Stimulated activated CD8-positive, alpha-beta memory T cell treated with anti-CD3 and anti-CD28 coated beads, Interleukin-4, amount 100 ng/mL, for 48 hours (primary cell): ENCODE results near the gene MYRFL.

ENCODE experiments used
- DNase-seq: peaks from one replicate; pipeline ENCODE4 v3.0.0-alpha.2; 2020

MYRFL gene

DNA sequence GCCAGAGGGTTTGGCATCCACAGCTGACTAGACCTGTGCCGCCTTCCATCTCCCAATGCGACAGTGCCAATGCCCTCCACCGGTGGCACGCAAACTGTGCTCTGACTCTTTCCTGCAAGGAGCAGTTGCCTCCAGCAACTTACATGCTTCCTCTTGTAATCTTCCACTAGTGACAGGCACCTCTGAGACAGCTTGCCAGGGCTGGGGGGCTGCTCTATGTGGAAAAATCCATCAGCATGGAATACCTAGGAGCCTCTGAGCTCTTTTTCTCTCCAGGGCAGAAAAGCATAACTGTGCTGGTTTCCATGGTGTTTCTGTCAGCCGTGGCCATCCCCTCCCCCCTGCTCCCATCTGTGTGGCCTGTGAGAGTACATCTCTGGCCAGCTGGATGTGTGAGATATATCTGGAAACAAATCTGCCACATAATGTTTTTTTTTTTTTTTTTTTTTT is 110.6 kb downstream of the MYRFL start:
- no peak for DNase-seq

DNA sequence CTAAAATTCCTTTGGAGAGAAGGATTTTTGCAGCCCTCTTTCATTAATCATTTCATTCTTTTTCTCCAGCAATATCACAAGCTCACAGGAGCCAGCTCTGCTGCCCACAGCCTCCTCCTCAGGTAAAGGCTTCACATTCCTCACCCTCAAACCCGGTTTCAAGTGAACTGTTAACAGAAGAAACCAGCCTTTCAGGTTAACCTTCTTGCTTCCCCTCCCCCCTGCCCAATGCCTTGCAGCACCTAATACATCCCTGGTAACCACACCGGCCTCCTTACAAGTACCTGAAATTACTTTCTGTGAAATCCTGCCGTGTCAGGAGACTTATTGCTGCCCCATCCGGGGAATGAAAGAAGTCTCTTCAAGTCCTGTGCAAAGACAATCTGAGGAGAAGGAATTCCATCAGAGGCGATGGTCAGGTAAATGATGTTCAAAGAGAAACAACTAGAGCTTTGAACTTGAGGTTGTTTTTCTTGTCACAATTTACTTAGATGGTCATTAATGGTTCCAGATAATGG is 111.2 kb downstream of the MYRFL start:
- DNase-seq, result no peak

DNA sequence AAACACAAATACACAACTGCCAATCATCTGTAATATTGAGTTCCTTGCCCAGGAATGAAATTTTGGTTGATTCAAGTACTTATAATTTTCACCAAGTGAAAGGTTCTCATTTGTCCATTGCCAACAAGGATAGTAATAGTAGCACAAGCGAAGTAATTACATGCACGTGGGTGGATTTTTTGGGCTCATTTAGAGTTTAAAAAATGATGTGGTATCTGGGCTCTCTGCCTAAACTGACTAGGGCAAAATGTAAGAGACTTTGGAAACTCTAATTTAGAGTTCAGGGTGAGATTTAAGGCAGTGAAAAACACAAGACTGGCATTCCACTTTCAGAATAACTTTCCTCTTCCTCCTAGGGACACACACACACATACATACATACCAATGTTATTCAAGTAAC is 111.7 kb downstream of the MYRFL start:
- no peak for DNase-seq

DNA sequence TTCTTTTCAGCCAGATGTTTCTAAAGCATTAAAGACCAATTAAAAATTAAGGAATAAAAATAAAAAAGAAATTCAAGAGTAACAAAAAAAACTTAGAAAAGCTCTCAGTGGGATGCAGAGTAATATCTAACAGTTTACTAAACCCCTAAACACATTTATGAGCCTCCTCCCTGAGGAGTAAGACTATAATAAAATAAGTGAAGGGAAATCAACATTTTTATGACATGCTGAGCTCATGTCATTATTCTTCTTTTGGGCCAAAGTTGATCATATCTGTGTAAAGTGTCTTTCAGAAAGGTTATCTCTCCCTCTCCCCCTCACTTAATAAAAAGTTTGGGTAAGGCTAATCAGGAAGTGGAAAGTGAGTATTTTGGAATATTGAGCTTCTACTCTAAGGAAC is 122.1 kb downstream of the MYRFL start:
- DNase-seq, result no peak

DNA sequence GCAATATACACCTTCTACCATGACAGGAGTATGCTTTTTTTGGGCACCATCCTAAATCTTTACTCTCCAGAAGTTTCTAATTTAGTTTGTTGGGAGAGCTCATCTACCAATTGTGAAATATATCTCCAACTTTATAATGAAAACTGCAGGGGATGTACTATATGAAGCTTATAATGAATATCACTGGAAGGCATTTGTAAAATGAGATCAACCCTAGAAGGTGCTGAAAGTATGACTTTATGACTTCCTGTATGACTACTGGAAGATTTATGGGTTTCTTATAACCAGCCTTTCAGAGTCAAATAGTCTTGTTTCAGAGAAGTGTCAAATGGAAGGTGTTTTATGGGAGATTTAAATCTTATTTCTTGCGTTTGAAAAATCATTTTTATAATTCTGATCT is 122.9 kb downstream of the MYRFL start:
- no peak for DNase-seq

DNA sequence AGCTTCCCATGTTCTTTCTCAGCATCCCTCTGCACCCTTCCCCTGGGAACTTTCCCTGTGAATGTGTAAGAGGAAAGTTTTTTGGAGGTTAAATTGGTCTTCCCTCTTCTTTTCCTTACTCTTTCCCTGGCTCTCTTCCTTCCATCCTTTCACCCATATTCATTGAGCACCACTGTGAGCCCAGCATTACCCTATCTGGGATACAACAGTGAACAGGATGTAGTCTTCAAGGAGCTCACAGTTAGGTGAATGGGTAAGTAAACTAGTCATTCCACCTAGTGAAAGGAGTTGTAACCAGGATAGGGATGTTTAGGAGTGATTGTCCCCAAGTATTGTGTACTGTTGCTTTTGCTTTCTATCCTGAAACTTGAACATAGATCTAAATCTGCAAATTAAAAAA is 123.8 kb downstream of the MYRFL start:
- no peak for DNase-seq

DNA sequence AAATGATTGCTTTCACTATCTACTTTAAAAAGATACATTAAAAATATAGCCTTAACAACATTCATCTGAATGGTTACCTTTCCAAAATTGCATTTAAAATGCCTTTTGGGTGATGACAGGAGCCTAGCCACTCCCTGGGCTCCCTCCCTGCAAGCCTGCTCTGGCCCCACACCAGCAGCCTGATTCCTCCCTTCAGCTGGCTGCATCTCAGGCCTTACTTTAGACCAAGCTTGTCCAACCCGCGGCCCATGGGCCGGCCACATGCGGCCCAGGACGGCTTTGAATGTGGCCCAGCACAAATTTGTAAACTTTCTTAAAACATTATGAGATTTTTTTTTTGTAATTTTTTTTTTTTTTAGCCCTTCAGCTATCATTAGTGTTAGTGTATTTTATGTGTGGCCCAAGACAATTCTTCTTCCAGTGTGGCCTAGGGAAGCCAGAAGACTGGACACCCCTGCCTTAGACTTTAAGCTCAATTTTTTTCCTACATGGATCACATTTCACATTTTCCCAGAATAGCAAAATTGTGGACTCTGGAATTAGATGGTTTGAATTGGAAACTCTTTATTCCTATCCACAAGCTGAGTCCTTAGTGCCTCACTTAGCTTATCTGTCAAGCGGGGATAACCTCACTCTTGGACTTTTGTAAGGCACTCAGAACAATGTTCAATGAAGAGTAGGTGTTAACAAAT is 124.4 kb downstream of the MYRFL start:
- no peak for DNase-seq

DNA sequence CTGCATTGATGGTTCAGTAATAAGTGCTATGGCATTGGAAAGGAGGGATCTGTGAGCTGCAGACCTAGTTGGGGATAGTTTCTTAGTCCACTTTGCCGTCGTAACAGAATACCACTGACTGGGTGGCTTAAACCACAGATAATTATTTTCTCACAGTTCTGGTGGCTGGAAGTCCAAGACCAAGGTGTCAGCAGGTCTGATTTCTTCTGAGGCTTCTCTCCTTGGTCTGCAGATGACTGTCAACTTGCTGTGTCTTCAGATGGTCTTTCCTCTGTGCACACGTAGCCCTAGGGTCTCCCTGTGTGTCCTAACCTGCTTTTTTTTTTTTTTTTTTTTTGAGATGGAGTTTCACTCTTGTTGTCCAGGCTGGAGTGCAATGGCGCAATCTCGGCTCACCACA is 126.1 kb downstream of the MYRFL start:
- DNase-seq, result no peak

DNA sequence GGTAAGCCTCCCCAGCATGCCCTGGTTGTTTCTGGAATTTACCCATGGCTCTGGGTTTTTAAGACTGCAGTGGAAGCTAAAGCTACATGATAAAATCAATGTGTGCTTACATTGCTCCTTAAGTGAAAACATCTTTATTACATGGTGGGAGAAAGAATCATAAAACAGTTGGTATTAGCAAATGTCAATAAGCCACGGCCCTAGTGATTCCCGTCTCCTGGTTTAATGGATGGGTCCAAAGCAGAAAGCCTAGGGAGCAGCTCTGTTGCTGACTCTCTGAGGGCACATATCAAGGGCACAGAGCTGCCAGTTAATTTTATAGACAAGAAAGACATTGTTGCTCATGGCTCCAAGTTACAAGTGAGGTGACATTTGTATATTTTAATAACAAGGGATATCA is 127.9 kb downstream of the MYRFL start:
- no peak for DNase-seq

DNA sequence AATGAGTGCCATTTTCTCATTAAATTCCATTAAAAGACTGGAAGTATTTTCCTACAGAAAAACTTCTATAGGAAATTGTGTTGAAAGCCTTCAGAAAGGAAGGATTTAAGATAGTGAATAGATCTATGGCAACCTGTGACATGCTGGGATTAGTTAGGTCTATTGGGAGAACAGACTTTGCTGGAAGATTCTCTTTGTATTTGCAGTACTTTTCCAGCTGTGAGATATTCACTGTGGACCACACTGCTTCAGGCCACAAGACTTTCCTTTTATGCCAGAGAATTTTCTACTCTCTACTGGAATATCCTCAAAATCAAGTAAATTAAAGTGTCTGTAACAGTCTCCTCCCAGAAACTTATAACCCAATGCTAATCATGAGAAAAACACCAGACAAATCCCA is 136.2 kb downstream of the MYRFL start:
- DNase-seq, result no peak

DNA sequence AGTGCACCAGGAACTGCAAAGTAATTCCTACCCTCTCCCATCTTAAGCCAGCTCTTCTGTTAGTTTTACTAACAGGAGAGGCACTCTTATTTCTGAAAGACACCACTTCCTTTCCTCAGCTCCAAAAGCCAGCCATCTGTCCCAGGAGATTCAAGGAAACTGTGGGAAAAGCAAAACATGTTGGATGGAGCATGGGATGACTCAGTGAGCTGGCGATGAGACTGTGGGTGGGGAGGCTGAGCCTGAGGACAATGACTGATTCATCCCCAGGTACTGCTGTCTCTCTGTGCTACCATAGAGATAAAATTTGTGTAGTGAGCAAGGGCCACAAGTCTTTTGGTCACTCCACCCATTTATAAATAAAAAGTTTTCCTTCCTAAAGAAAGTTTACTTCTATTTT is 141.4 kb downstream of the MYRFL start:
- no peak for DNase-seq

DNA sequence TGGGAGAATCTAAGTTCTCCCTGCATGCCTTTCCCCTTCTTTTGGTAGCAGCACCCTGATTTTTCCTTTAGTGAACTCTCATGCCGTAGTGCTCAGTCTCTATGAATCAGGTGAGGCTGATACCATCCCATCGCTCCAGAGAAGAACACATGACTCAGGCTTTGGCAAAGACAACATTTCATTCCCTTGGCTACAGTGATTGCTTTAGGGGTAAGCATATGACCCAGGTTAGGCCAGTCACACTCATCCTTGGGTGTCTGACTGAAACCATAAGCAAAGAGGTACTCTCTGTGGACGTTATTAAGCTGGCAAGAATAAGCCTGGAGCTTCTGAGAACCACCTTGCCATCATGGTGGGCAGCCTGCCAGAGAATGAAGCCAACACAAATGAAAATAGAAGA is 141.8 kb downstream of the MYRFL start:
- DNase-seq, result no peak

DNA sequence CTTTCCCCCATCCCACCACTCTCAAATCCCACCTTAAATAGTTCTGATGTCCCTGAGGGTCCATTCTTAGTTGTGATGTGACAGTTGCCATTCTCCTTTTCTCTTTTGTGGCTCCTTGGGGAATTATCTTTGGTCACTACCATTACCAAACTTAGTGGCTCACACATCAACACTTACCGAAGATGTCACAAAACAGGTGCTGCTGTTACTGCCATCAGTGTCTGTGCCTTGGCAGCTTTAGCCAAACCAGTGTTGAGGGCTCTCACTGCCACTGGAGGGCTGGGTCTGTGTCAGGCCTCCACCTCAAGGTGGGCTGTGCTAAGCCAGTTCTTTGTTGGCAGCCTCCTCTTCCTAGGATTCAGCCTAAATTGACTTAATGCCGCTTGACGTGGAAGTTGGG is 144.0 kb downstream of the MYRFL start:
- DNase-seq, result no peak

DNA sequence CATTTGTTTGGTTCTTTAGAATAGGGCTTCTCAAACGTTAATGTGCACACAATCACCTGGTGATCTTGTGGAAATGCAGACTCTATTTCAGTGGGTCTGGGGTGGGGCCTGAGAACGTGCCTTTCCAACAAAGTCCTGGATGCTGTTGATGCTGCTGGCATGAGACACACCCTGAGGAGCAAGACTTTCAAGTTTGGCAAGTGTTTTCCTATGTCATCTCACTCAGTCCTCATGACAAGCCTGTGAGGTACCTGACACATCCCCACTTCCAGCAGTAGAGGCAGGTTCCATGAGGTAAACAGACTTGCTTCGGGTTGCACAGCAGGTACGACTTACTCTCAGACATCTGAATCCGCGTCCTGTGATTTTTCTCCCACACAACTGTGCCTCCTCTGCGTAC is 147.1 kb downstream of the MYRFL start:
- no peak for DNase-seq

DNA sequence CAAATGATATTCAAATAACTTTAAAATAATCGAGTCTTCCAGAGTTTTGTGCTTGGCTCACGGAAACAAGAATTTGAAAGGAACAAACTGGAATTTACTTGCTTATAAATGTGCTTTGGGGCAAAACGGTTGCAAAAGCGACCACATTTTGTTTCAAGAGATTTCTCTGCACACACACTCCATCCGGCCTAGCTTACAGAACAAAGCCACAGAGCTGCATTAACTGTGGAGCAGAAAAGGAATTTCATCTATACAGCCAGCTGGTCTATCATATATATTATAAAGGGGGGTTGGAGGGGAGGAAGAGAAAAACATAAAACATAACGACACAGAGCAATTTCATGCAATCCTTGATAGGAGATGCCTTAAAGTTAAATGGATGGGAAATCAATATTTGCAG is 153.0 kb downstream of the MYRFL start:
- no peak for DNase-seq

DNA sequence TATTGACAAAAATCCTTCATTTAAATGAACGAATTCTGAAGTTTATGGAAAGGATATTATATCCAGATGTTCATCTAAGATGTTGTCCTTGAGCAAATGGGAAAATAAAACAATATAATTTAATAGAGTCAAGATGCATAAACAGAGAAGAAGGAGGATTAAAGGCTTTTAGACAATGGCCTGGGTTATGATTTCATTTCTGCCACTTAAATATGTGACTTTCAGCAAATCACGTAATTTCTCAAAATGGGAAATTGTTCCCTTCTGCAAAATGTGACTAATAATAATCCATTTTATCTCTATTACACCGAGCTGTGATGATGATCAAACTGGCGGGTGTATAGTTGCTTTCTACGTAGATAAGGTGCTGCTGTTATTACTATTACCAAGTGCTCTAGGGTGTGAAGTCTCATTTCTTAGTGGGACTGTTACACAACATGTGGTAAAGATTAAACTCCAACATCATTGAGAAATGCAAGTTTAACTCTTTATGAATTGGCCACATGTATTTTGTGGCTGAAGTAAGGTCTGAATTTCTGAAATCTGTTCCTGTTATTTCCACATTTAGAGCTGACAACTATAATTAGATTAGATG is 157.0 kb downstream of the MYRFL start:
- no peak for DNase-seq

DNA sequence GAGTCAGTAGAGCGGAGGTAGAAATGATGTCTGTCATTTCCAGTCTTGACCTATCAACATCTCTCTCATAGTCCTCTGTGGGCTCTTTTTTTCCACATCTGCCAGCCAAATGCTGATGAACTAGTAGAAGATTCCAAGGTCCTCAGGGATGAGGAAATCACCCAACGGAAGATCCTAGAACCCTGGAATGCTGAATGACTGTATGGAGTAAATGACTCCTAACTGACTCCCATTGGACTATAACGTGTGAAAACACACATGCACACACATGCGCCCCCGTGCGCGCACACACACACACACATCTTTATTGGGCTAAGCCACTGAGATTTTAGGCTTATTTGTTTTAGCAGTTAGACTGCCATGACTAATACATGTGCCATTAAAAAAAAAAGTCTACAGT is 159.2 kb downstream of the MYRFL start:
- no peak for DNase-seq

DNA sequence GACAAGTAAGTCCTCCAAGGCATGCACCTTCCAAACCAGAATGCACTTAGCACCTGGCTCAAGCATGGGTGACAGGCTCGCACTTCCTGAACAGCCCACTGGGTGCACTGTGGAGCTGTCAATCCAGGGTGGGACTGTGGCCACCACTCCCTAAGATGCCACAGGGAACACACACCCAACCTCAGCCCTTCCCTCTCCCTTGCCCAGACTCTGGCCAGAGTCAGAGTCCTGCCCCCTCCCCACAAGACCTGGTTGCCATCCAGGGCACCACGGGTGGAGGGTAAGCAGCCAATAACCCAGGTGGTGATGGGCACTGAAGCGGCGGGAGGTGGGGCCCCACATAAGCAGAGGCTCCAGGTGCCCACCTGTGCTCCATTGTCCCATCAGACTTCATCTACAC is 160.6 kb downstream of the MYRFL start:
- peak; percentile 43 for DNase-seq

DNA sequence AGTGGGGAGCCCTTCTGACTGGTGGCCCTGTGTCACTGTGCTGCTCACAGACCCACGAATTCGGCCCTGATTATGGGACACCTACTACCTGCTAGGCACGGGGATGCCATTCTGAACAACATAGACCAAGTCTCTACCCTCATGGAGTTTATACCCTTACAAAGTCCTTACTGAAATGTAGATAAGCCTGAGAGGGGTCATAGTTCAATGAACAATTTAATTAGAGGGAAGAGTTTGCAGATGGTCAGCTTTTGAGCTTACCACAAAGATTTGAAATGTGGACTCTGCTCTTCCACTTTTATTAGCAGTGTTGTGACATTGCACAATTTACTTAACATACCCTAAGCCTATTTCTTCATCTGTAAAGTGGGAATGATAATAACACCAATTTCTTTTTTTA is 161.1 kb downstream of the MYRFL start:
- no peak for DNase-seq

DNA sequence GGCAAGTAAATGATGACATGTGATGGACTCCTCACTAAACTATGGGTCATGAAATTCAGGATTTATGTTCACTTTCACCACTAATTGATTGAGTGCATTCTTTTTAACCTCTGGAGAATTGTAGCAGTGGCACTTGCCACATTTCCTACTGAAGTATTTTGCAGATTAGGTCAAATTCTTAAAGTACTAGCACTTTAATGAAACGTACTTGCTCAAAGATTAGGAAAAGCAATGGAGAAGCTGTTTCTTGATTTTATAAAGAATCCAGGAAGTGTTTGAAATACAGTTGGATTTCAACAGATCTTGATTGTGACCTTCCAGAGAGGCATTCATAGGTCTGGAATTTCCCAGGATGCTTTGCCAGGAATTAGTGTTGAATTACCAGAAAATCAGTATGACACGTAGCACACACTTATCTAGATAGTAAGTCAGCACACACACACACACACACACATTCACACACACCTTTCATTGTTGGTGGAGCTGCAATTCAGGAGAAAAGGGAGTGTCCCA is 162.6 kb downstream of the MYRFL start:
- DNase-seq, result no peak

DNA sequence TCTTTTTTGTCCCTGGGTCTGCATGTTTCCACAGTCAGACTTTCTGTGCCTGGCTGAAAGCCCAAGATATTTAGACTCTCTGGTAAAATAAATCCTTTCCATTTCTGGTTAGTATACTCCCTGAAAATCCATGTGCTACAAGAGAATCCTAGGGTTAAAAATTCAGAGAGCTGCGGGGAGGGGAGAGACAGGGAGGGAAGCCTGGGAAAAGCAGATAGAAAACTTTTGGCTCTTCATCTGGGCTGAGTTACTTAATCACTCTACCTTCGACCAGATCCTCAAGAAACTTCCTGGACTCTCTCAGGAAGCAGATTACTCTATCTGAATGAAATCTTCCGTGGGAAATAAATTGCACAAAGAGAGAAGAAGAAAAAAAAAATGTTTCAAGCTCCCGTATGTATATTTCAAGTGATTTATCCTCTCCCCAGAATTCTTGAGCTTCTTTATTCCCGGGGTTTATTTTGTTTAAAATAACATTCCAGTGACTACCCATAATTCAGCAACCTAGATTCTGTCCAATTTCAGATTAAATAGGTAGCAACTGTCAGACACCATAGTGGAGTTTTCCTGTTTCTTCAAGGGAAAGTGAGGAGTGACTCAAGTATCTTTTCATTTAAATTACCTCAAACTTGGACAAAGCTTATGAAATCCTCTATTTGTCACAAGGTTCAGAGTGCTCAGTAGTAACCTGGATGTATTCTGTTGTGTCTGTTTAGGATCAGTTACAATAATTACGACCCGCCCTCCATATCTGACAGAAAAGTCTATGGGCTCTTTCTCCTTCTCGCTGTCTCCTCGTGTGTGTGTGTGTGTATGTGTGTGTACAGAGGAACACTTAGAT is 163.7 kb downstream of the MYRFL start:
- no peak for DNase-seq

DNA sequence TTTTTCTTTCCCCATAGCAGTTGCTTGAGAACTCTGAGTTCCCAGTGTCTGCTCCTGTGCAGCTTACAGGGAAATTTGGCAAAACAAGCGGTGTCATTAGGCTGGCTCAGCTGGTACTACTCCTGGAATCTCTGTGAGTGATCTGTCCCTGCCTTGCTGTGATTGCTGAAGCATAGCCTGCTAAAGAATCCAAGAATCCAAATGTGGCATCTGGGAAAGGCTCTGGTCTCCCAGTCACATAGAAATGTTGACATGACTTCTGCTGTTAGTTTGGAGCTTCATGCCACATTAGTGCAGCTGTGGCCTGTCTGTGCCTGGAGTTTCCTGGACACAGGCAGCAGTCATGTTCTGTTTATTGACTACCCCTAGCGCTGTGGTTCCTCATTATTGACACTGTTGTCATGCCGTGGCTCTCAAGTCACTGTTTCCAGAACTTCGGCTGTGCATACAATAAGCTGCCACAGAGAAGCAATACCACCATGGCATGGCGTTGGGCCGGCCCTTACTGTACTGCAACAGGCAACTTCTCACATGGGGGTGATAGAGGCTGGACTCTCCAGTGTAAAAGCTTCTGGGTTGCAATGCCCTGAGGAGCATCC is 166.8 kb downstream of the MYRFL start:
- DNase-seq, result no peak

DNA sequence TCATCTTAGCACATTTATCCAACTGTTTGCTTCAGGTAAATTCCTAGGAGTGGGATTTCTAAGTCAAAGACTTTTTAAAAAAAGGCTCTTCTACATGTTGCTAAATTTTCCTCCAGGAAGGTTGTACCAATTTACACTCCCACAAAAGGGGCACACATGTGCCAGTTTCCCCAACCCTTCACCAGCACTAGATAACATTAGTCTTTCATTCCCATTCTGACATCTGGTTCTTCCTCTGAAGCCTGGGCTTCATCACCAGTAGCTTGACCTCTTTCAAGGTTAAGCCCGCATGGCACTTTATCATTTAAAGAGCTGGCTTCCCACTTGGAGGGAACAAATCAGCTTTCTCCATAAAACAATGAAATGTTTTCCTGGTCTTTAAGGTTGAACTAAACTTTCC is 168.4 kb downstream of the MYRFL start:
- DNase-seq, result no peak
